ENCODE measurements around the gene ELMO3. TPM values are rescaled to one million over a fixed set of nuclear protein-coding genes. Genes with fewer than 3 reads are reported as not detected.

The ELMO3 gene
- total and polyA plus RNA-seq, 2 of the 13 experiments (the other 11 are each of a cell fraction or from before 2014, with no cell fraction given) = 2.6 to 4.0 TPM

DNA sequence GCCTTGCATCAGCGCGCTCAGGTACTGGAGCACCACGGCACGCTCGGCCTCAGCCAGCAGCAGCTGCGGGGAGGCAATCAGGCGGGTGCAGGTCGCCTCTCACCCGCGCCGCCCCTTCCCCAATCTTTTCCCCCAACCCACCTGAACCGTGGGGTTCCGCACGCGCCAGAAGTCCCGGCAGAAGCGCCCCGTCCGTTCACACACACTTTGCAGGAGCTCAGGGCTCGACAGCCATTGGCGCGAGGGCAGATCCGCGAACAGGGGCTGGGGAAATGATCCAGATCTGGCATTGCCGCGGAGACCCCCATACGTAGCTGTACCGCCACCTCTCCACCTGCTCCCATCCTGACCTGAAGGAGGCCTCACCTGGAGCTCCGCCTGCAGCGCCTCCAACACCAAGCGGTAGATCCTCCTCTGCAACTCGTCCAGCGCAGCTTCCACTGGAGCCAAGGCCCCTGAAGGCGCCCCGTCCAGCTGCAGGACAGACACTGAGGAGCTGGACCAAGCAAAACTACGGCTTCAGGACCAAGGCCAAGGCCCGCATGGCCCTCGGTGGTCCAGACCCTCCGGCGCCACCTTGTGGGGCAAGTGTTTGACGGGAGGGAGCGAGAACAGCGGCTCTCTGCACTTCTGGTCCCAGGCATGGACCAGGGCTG lies 13.8 kb upstream of the ELMO3 start (continued):
- no peak for TF ChIP-seq NBN (conservative IDR thresholded peaks at IDR 0.05)
- TF ChIP-seq, protein P1, sequence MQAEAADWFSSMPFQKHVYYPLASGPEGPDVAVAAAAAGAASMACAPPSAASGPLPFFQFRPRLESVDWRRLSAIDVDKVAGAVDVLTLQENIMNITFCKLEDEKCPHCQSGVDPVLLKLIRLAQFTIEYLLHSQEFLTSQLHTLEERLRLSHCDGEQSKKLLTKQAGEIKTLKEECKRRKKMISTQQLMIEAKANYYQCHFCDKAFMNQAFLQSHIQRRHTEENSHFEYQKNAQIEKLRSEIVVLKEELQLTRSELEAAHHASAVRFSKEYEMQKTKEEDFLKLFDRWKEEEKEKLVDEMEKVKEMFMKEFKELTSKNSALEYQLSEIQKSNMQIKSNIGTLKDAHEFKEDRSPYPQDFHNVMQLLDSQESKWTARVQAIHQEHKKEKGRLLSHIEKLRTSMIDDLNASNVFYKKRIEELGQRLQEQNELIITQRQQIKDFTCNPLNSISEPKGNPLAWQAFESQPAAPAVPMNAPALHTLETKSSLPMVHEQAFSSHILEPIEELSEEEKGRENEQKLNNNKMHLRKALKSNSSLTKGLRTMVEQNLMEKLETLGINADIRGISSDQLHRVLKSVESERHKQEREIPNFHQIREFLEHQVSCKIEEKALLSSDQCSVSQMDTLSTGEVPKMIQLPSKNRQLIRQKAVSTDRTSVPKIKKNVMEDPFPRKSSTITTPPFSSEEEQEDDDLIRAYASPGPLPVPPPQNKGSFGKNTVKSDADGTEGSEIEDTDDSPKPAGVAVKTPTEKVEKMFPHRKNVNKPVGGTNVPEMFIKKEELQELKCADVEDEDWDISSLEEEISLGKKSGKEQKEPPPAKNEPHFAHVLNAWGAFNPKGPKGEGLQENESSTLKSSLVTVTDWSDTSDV (CRISPR knock-in tag; IDR thresholded peaks at IDR 0.05) = no peak; the same call in 1 of the 2 replicates
- peak; percentile 99 for TF ChIP-seq MXI1 (IDR thresholded peaks at IDR 0.05; ENCODE audit: borderline replicate concordance, low read depth, low read length)
- no peak for TF ChIP-seq SRSF9 (IDR thresholded peaks at IDR 0.05; ENCODE audit: borderline replicate concordance, insufficient read depth, low read depth, low read length, poor library complexity, severe bottlenecking)
- TF ChIP-seq JUNB (CRISPR knock-in tag; IDR thresholded peaks at IDR 0.05; ENCODE audit: borderline replicate concordance) = no peak
- TF ChIP-seq IRF9 (CRISPR knock-in tag; IDR thresholded peaks at IDR 0.05; ENCODE audit: borderline replicate concordance) = peak; percentile 43
- no peak for TF ChIP-seq ZNF543 (CRISPR knock-in tag; IDR thresholded peaks at IDR 0.05)
- peak; percentile 84 for TF ChIP-seq ZNF350 (CRISPR knock-in tag; IDR thresholded peaks at IDR 0.05; ENCODE audit: borderline replicate concordance, low read depth)
- TF ChIP-seq ZNF24 (IDR thresholded peaks at IDR 0.05) = 0 out of 2 replicates have a peak, but pooled peaks have one; percentile 35
- TF ChIP-seq POLR2AphosphoS2 (IDR thresholded peaks at IDR 0.05; ENCODE audit: low read depth, low read length) = no peak
- TF ChIP-seq ZNF225 (CRISPR knock-in tag; IDR thresholded peaks at IDR 0.05) = peak; percentile 90
- no peak; the same call in 1 of the 2 replicates for TF ChIP-seq TAF1 (CRISPR knock-in tag; IDR thresholded peaks at IDR 0.05)
- TF ChIP-seq NFYC (CRISPR knock-in tag; IDR thresholded peaks at IDR 0.05) = peak; percentile 46; the same call in 1 of the 2 replicates
- TF ChIP-seq CENPX (CRISPR knock-in tag; IDR thresholded peaks at IDR 0.05) = no peak
- TF ChIP-seq MZF1 (CRISPR knock-in tag; IDR thresholded peaks at IDR 0.05; ENCODE audit: borderline replicate concordance) = no peak
- TF ChIP-seq SPEN (CRISPR knock-in tag; IDR thresholded peaks at IDR 0.05; ENCODE audit: low read depth) = peak; percentile 68; the same call in 1 of the 2 replicates
- TF ChIP-seq, protein P2, sequence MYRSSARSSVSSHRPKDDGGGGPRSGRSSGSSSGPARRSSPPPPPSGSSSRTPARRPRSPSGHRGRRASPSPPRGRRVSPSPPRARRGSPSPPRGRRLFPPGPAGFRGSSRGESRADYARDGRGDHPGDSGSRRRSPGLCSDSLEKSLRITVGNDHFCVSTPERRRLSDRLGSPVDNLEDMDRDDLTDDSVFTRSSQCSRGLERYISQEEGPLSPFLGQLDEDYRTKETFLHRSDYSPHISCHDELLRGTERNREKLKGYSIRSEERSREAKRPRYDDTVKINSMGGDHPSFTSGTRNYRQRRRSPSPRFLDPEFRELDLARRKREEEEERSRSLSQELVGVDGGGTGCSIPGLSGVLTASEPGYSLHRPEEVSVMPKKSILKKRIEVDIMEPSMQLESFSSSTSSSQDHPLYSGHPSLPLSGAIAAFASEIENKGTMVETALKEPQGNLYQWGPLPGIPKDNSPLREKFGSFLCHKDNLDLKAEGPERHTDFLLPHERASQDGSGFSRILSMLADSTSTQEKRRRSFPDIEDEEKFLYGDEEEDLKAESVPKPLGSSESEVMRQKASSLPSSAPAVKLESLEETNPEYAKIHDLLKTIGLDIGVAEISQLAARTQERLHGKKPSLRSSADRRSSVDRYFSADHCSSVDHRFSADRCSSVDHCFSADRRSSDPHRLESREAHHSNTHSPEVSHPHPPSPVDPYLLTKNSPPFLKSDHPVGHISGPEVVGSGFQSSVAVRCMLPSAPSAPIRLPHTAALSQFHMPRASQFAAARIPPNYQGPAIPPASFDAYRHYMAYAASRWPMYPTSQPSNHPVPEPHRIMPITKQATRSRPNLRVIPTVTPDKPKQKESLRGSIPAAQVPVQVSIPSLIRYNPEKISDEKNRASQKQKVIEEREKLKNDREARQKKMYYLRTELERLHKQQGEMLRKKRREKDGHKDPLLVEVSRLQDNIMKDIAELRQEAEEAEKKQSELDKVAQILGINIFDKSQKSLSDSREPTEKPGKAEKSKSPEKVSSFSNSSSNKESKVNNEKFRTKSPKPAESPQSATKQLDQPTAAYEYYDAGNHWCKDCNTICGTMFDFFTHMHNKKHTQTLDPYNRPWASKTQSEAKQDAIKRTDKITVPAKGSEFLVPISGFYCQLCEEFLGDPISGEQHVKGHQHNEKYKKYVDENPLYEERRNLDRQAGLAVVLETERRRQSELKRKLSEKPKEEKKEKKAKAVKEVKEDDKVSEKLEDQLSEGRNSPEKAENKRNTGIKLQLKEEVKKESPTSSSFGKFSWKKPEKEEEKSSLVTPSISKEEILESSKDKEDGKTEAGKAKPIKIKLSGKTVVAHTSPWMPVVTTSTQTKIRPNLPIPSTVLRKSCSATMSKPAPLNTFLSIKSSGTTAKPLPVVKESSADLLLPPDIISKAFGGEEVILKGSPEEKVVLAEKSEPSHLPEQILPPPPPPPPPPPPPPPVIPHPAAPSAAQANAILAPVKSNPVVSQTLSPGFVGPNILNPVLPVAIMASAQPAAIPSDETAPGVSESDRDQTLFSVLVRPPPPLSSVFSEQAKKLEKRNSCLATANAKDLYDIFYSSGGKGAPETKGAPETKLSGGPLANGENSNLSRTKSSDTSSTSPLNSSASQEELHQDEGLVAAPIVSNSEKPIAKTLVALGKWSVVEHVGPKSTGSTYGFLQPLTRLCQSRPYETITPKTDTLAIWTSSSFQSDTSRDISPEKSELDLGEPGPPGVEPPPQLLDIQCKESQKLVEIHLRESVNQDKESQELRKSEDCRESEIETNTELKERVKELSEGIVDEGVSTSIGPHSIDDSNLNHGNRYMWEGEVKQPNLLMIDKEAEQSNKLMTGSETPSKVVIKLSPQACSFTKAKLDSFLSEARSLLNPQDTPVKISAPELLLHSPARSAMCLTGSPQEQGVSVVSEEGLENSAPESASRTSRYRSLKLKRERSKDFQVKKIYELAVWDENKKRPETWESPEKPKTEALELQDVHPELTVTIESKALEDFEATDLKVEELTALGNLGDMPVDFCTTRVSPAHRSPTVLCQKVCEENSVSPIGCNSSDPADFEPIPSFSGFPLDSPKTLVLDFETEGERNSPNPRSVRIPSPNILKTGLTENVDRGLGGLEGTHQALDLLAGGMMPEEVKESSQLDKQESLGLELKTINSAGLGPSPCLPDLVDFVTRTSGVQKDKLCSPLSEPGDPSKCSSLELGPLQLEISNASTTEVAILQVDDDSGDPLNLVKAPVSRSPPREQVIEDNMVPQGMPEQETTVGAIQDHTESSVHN (CRISPR knock-in tag; IDR thresholded peaks at IDR 0.05) = no peak
- peak; percentile 61; the same call in 1 of the 2 replicates for TF ChIP-seq ZNF430 (CRISPR knock-in tag; IDR thresholded peaks at IDR 0.05)

Measured in HepG2 (cell line).